T-cell (primary cell): ENCODE data around the gene ALDOB. TPM values are rescaled to one million over a fixed set of nuclear protein-coding genes. Genes with fewer than 3 reads are reported as not detected.

ENCODE experiments used
- ATAC-seq, 4 experiments: fragments of 200-7000 bp in 3 of 4; fragments of 150-1000 bp in 1 of 4; cut with Tn5 transposase; replicated peaks in 1 of 4; 1 replicate in 3 of 4; 2 replicates in 1 of 4; pipeline ENCODE4 v1.10.0; 2021; ENCODE audit warnings: moderate library complexity in 3 of 4, mild to moderate bottlenecking in 2 of 4, moderate number of reproducible peaks in 1 of 4
- CTCF ChIA-PET, 2 donors: fragments of 300-600 bp; sonication (Branson Sonifier 250); formaldehyde crosslinking; loops; one replicate each; lab custom pipeline; 2022; ENCODE audit warnings: antibody characterized with exemption in 2 of 2; lab: Charles Lee
- POLR2A ChIA-PET, 2 donors: fragments of 300-600 bp; sonication (Branson Sonifier 250); formaldehyde crosslinking; loops; one replicate each; lab custom pipeline; 2022; ENCODE audit warnings: antibody characterized with exemption in 2 of 2; lab: Charles Lee
- DNase-seq, 35 experiments: peaks; one replicate each; pipeline versions ENCODE4 v3.0.0 to v3.0.0-alpha.2; 2013 to 2023
- H3K27ac ChIP-seq: one replicate; pipeline ENCODE4 v1.5.1; 2013; ENCODE audit warnings: low read length
- H3K27me3 ChIP-seq, 2 experiments: replicated peaks in 1 of 2; 1 replicate in 1 of 2; 2 replicates in 1 of 2; pipeline versions ENCODE4 v1.6.1 to v1.7.0; 2013; ENCODE audit warnings: low read length in 1 of 2, mixed read lengths in 1 of 2; ENCODE audit not compliant: control insufficient read depth in 2 of 2, insufficient read depth in 2 of 2; ENCODE audit errors: extremely low read depth in 1 of 2
- H3K36me3 ChIP-seq, 2 donors: 1 replicate in 1 of 2; 2 replicates in 1 of 2; pipeline versions ENCODE4 v1.6.1 to v1.7.0; 2013; ENCODE audit warnings: low read length in 1 of 2; ENCODE audit not compliant: control insufficient read depth in 2 of 2, insufficient read depth in 1 of 2; ENCODE audit errors: extremely low read depth in 1 of 2
- H3K4me1 ChIP-seq, 2 experiments: 1 replicate in 1 of 2; 2 replicates in 1 of 2; pipeline versions ENCODE4 v1.6.1 to v1.7.0; 2013; ENCODE audit warnings: low read length in 2 of 2, mixed read lengths in 1 of 2; ENCODE audit not compliant: insufficient read depth in 2 of 2, control insufficient read depth in 1 of 2; ENCODE audit errors: extremely low read depth in 1 of 2
- H3K4me3 ChIP-seq, 2 donors: 1 replicate in 1 of 2; 2 replicates in 1 of 2; pipeline versions ENCODE4 v1.5.1 to v1.7.0; 2013; ENCODE audit warnings: mild to moderate bottlenecking in 2 of 2, low read length in 1 of 2, moderate library complexity in 1 of 2; ENCODE audit not compliant: control insufficient read depth in 1 of 2; ENCODE audit errors: extremely low read depth in 1 of 2
- H3K9me3 ChIP-seq: 2 replicates; pipeline ENCODE4 v1.7.0; 2013
- H3K27ac Mint-ChIP-seq, 2 donors: one replicate each; pipeline ENCODE4 v1.8.0; 2020 to 2021; ENCODE audit warnings: mild to moderate bottlenecking in 2 of 2, mixed read lengths in 2 of 2
- H3K27me3 Mint-ChIP-seq, 2 donors: one replicate each; pipeline ENCODE4 v1.8.0; 2021 to 2022; ENCODE audit warnings: mixed read lengths in 2 of 2
- H3K36me3 Mint-ChIP-seq: one replicate; pipeline ENCODE4 v1.8.0; 2021; ENCODE audit warnings: mixed read lengths
- H3K4me1 Mint-ChIP-seq, 3 donors: one replicate each; pipeline ENCODE4 v1.8.0; 2020 to 2022; ENCODE audit warnings: mixed read lengths in 3 of 3, mild to moderate bottlenecking in 1 of 3
- H3K4me3 Mint-ChIP-seq, 3 donors: one replicate each; pipeline ENCODE4 v1.8.0; 2020 to 2022; ENCODE audit warnings: mild to moderate bottlenecking in 3 of 3, mixed read lengths in 3 of 3, moderate library complexity in 3 of 3
- H3K9me3 Mint-ChIP-seq, 3 donors: one replicate each; pipeline ENCODE4 v1.8.0; 2020 to 2022; ENCODE audit warnings: mixed read lengths in 3 of 3
- WGBS: methylation state at CpG from one replicate; pipeline ENCODE4 v1.1.5; 2013; ENCODE audit warnings: missing lambda C conversion rate; ENCODE audit not compliant: insufficient coverage; 5-methylcytosine and 5-hydroxymethylcytosine counted together
- total RNA-seq, 35 experiments: library from RNA in 6 of 35; stranded (reverse) in 6 of 35; fragments of 120-200 nt in 1 of 35; gene quantifications; one replicate each; pipeline versions ENCODE4 v1.2.1 to v1.2.4 and lab custom pipeline; 2013 to 2026

The ALDOB gene
- total RNA-seq, 5 donors from 2014 or later (not counting 1 experiment from before 2014, with no cell fraction given), result 1.3 to 2.1 (median 1.6) TPM; not detected in 2

DNA sequence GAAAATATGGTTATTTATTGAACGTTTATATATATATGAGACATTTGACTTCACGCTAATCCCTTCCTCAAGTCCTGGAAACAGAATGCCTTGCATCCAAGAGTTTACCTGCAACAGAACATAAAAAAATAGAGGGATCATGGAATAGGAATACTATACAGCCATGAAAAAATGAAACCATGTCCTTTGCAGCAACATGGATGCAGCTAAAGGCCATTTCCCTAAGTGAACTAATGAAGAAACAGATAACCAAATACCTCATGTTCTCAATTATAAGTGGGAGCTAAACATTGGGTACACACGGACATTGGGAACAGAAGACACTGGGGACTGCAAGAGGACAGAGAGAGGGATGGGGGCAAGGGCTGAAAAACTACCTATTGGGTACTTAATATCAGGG, 63.8 kb downstream of the ALDOB start:
- no peaks in the 10 kb centered on the region for H3K36me3 ChIP-seq
- ChIA-PET CTCF (no interaction called here), POLR2A (no interaction called here)
- H3K4me1 Mint-ChIP-seq, result no peaks in the 10 kb centered on the region
- no peak overlapping the region for H3K4me3 ChIP-seq
- H3K27ac ChIP-seq, result no peak overlapping the region
- peaks cover 19 to 21% of the 10 kb centered on the region in 2 donors for H3K27me3 Mint-ChIP-seq
- H3K27ac Mint-ChIP-seq, result no peak overlapping the region
- no CpG with 5 or more reads among the region's 3 CpGs for WGBS
- no peaks in the 10 kb centered on the region for H3K4me1 ChIP-seq
- no peaks in the 10 kb centered on the region for H3K9me3 ChIP-seq
- no peak for DNase-seq
- H3K36me3 Mint-ChIP-seq, result peaks cover 5% of the 10 kb centered on the region
- peaks cover 3 to 6% of the 10 kb centered on the region in 2 experiments for H3K27me3 ChIP-seq
- no peaks in the 10 kb centered on the region for H3K9me3 Mint-ChIP-seq
- no peak for ATAC-seq
- no peak overlapping the region for H3K4me3 Mint-ChIP-seq

Other genes with a start within 250 kb of the ALDOB start
- under 1 TPM in 3 of 5 donors, not detected in 2; 0.13 to 0.36 (median 0.35) TPM for gene BAAT, start 50.8 kb downstream of the ALDOB start, total RNA-seq
- 10 to 100 TPM in 3 of 5 donors, 1 to 10 TPM in 2; 7.4 to 16.7 (median 16.3) TPM for gene MRPL50, start 37.2 kb downstream of the ALDOB start, total RNA-seq
- 10 to 100 TPM in 4 of 5 donors, 1 to 10 TPM in 1; 9.2 to 17.4 (median 16.6) TPM for gene ZNF189, start 36.9 kb downstream of the ALDOB start, total RNA-seq
- gene RNF20, start 98.1 kb upstream of the ALDOB start, total RNA-seq, result 10 to 100 TPM; 36.8 to 53.4 (median 42.5) TPM
- gene PPP3R2, start 159.2 kb upstream of the ALDOB start, total RNA-seq, result not detected